Naive B cell (primary cell): ENCODE measurements around the gene PPP1R14C. TPM values are rescaled to one million over a fixed set of nuclear protein-coding genes. Genes with fewer than 3 reads are reported as not detected.
A peak's percentile ranks its signal among the peaks of the same experiment; 100 is the strongest.
"Not testable (repeated sequence)": the region's sequence is repeated elsewhere in the genome, so short reads cannot be mapped to it uniquely, and the experiment has no call there.

ENCODE experiments used
- ATAC-seq, 2 donors: fragments of 150-1000 bp; cut with Tn5 transposase; 2 replicates each; pipeline ENCODE4 v1.10.0; 2021; ENCODE audit warnings: low read depth in 2 of 2, mild to moderate bottlenecking in 2 of 2, moderate library complexity in 2 of 2
- DNase-seq: peaks from one replicate; pipeline ENCODE4 v3.0.0; 2022
- H3K27ac Mint-ChIP-seq, 6 donors: one replicate each; pipeline ENCODE4 v1.8.0; 2020 to 2022; ENCODE audit warnings: mild to moderate bottlenecking in 6 of 6, mixed read lengths in 6 of 6, moderate library complexity in 5 of 6, inconsistent platforms in 2 of 6
- H3K27me3 Mint-ChIP-seq, 3 donors: one replicate each; pipeline ENCODE4 v1.8.0; 2021 to 2022; ENCODE audit warnings: mixed read lengths in 3 of 3, mild to moderate bottlenecking in 1 of 3
- H3K36me3 Mint-ChIP-seq, 2 donors: one replicate each; pipeline ENCODE4 v1.8.0; 2020 to 2022; ENCODE audit warnings: mixed read lengths in 2 of 2, inconsistent platforms in 1 of 2, mild to moderate bottlenecking in 1 of 2
- H3K4me1 Mint-ChIP-seq, 3 donors: one replicate each; pipeline ENCODE4 v1.8.0; 2020 to 2022; ENCODE audit warnings: mixed read lengths in 3 of 3, inconsistent platforms in 1 of 3, mild to moderate bottlenecking in 1 of 3, moderate library complexity in 1 of 3
- H3K4me3 Mint-ChIP-seq, 8 donors: one replicate each; pipeline ENCODE4 v1.8.0; 2020 to 2022; ENCODE audit warnings: mild to moderate bottlenecking in 8 of 8, mixed read lengths in 8 of 8, moderate library complexity in 8 of 8, inconsistent platforms in 2 of 8
- H3K9me3 Mint-ChIP-seq, 7 donors: one replicate each; pipeline ENCODE4 v1.8.0; 2020 to 2022; ENCODE audit warnings: mixed read lengths in 7 of 7, mild to moderate bottlenecking in 5 of 7, inconsistent platforms in 2 of 7, moderate library complexity in 1 of 7
- polyA plus RNA-seq, 6 donors: library from polyadenylated mRNA; unstranded; fragments of 300-500 nt; fragmentation: Illumina TruSeq; gene quantifications; one replicate each; pipeline ENCODE4 v1.2.3, GENCODE V29; 2021; ENCODE audit warnings: low read depth in 6 of 6

PPP1R14C gene
- polyA plus RNA-seq, 6 donors from 2014 or later = 0.22 TPM; not detected in 5

DNA sequence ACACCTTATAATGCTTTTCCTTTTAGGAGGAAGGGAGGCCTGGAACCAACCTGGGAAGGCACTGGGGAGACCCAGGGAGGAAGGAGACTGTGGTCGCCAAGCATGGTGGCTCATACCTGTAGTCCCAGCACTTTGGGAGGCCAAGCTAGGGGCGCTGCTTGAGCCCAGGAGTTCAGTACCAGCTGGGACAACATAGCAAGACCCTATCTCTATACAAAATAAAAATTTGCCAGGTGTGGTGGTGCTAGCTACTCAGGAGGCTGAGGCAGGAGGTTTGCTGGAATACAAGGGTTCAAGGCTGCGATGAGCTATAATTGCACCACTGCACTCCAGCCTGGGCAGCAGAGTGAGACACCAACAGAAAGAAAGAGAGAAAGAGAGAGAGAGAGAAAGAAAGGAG is 36.2 kb downstream of the PPP1R14C start:
- Mint-ChIP-seq H3K9me3 (no peaks in the 10 kb centered on the region), H3K36me3 (no peaks in the 10 kb centered on the region), H3K4me3 (no peak overlapping the region), H3K27me3 (peaks cover 0 to 5% (median 0%) of the 10 kb centered on the region in 3 donors), H3K27ac (no peak overlapping the region), H3K4me1 (peaks cover 9 to 29% (median 27%) of the 10 kb centered on the region in 3 donors)
- DNase-seq (no peak), ATAC-seq (no peak)

DNA sequence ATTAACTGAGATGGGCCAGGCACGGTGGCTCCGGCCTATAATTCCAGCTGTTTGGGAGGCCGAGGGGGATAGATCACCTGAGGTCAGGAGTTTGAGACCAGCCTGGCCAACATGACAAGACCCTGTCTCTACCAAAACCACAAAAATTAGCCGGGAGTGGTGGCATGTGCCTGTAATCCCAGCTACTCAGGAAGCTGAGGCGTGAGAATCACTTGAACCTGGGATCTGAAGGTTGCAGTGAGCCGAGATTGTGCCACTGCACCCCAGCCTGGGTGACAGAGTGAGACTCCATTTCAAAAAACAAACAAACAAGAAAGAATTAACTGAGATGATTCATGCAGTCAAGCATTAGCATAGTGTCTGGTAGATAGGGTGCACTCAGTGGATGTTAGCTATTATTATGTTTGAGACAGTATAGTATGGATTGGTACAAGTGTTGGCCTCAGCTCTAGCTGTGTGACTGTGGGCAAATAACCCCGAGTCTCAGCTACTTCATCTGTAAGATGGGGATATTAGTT is 37.1 kb downstream of the PPP1R14C start:
- H3K9me3 Mint-ChIP-seq, H3K4me3 Mint-ChIP-seq, H3K27me3 Mint-ChIP-seq, H3K27ac Mint-ChIP-seq, ATAC-seq, DNase-seq, H3K36me3 Mint-ChIP-seq: not testable (repeated sequence)
- H3K4me1 Mint-ChIP-seq = peaks cover 18 to 38% (median 37%) of the 10 kb centered on the region in 3 donors

DNA sequence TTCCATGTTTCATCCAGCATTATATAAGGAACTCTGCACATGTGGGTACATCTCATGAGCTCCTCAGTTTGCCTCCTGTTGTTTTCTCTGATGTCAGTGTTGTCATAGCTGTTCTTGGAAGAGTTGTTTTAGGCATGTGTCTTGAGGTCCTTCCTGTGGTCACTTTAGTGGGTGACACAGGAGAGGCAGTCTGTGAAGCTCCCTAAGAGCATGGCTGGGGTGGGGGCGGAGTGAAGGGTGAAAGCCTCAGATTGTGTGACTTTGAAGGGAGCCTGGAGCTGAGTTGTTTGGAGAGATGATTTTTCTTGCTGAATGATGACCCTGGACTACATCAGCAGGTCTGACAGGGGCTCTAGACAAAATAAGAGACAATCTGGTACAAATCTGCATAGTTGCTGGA is 37.7 kb downstream of the PPP1R14C start:
- DNase-seq = no peak
- Mint-ChIP-seq H3K27ac (peak overlapping the region in 1 of 6 donors; percentile 88), H3K9me3 (no peaks in the 10 kb centered on the region), H3K27me3 (peaks cover 0 to 5% (median 0%) of the 10 kb centered on the region in 3 donors), H3K4me3 (peak overlapping the region in 1 of 8 donors; percentile 71), H3K4me1 (peaks cover 23 to 44% (median 42%) of the 10 kb centered on the region in 3 donors), H3K36me3 (no peaks in the 10 kb centered on the region)
- ATAC-seq = no peak

DNA sequence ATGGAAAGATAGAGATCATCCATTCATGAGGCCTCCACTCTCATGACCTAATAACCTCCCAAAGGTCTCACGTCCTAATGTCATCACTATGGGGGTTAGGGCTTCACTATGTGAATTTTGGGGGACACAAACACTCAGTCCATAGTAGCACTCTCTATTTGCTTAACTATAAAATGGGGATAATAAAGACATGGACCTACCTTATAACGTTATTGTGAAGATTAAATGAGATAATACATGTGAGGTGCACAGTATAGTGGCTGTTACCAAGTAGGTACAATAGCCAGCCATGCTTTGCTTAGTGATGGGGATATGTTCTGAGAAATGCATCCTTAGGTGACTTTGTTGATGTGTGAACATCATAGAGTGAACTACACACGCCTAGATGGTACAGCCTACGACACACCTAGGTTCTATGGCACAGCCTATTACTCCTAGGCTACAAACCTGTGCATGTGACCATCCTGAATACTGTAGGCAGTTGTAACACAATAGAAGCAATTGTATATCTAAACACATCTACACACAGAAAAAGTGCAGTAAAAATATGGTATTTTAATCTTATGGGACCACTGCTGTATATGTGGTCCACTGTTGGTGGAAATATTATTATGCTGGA is 39.7 kb downstream of the PPP1R14C start:
- Mint-ChIP-seq H3K4me3 (peak overlapping the region in 4 of 8 donors; percentile 51 to 74 (median 72)), H3K9me3 (peaks cover 0 to 3% (median 0%) of the 10 kb centered on the region in 7 donors), H3K27ac (peak overlapping the region in 2 of 6 donors; percentile 75 to 80), H3K36me3 (no peaks in the 10 kb centered on the region), H3K4me1 (peaks cover 32 to 57% (median 56%) of the 10 kb centered on the region in 3 donors), H3K27me3 (peaks cover 0 to 5% (median 0%) of the 10 kb centered on the region in 3 donors)
- DNase-seq (no peak), ATAC-seq (no peak)

DNA sequence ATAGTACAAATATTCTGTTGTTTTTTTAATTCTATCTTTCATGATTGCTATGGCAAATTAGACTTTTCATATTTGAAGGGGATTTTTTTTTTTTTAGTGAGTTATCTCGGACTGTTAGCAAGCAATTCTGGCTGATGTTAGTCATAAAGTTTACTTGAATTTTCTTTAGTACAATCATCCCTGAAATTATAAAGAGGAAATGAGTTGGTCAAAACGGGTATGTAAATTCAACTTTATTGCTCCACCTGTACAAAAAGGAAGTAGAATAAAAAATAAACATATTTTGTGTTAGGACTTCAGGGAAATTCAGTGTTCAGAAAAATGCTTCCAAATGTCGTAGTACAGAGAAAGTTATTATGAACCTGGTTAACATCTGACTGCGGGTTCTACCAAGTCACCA is 40.3 kb downstream of the PPP1R14C start:
- Mint-ChIP-seq H3K9me3 (peaks cover 0 to 3% (median 0%) of the 10 kb centered on the region in 7 donors), H3K27ac (peak overlapping the region in 3 of 6 donors; percentile 29 to 80 (median 75)), H3K4me3 (peak overlapping the region in 7 of 8 donors; percentile 16 to 74 (median 62)), H3K4me1 (peaks cover 32 to 57% (median 56%) of the 10 kb centered on the region in 3 donors), H3K27me3 (peaks cover 0 to 5% (median 0%) of the 10 kb centered on the region in 3 donors), H3K36me3 (no peaks in the 10 kb centered on the region)
- DNase-seq (peak; percentile 11), ATAC-seq (peak in 1 of 2 donors; percentile 12)

DNA sequence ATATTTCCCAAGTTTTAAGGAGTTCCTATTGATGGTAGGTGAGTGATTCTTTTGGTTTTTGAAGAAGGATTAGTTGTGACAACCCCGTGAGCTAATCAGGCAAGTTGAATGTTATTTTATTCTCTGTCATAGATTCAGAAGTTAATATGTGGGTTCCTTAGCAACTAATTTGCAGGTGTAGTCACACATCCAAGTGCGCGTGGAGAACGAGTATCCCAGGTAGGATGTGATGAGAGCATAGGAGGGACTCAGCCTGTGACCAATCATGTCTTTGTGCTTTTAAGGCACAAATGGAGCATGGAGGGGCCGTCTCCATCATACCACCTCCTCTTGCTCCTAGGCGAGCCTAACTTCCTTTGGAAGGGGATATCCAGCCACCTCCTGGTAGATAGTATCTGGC is 41.1 kb downstream of the PPP1R14C start:
- Mint-ChIP-seq H3K4me3 (peak overlapping the region in 4 of 8 donors; percentile 51 to 74 (median 68)), H3K27me3 (peaks cover 0 to 4% (median 0%) of the 10 kb centered on the region in 3 donors), H3K4me1 (peaks cover 32 to 57% (median 56%) of the 10 kb centered on the region in 3 donors), H3K9me3 (peaks cover 0 to 3% (median 0%) of the 10 kb centered on the region in 7 donors), H3K36me3 (no peaks in the 10 kb centered on the region), H3K27ac (peak overlapping the region in 3 of 6 donors; percentile 70 to 80 (median 75))
- ATAC-seq (no peak), DNase-seq (no peak)

DNA sequence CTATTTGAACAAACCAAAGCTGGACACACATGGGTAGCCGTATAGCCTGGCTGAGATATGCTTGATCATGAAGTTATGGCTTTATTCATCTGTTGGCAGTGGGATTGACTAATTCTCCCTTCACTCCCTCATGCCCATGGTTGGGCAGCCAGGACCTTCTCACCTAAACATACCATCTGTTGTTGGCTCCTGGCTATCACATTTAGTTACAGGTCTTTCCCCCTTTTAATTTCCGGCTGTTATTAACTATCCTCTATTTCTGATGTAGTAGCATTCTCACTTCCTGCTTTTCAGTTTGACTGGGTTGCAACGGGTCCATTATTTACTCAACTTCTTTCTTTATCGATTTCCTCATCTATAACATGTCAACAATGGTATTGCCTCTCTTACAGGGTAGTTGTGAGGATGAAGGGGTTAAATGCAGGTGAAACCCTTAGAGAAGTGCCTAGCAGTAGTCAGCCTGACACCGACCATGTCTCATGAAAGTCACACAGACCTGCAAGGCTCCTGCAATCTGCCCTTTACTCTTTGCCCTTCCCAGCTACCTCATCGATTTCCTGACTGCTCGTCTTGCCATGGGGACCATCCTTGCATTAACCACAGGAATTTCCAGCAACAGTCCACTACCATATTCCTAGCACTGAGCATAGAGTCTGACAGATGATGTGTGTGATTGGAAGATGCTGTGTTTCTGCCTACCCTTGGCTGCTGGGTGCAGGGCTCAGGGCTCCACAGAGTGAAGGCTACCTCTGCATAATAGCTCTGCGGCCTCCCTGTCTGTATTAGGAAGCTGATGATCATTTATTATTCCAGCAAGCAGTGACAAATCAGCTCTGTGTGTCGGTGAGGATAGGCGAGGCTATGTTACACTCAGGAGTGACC is 42.2 kb downstream of the PPP1R14C start:
- no peaks in the 10 kb centered on the region for H3K27me3 Mint-ChIP-seq
- peak; percentile 82 for ATAC-seq
- peak; percentile 24 for DNase-seq
- H3K4me3 Mint-ChIP-seq = peak overlapping the region in 7 of 8 donors; percentile 48 to 81 (median 58)
- peak overlapping the region; percentile 79 to 89 (median 82) for H3K27ac Mint-ChIP-seq
- no peaks in the 10 kb centered on the region for H3K36me3 Mint-ChIP-seq
- H3K9me3 Mint-ChIP-seq = peaks cover 0 to 3% (median 0%) of the 10 kb centered on the region in 7 donors
- H3K4me1 Mint-ChIP-seq = peaks cover 34 to 58% (median 56%) of the 10 kb centered on the region in 3 donors

DNA sequence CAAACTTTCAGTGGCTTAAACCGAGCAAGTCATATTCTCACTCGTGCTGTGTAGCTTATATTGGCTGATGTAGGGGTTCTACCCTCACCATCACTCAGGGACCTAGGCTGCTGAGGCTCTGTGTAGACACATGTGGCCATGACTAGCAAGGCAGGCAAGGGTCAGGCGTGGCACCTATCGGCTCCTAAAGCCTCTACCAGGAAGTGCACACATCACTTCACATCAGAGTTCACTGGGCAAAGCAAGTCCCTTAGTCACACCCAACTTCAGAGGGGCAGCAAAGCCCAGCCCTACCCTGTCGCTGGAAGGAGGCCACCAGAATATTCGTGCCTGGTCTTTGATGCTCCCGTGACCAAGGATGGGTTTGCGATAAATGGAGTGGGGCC is 42.9 kb downstream of the PPP1R14C start:
- peaks cover 36 to 54% (median 51%) of the 10 kb centered on the region in 3 donors for H3K4me1 Mint-ChIP-seq
- no peaks in the 10 kb centered on the region for H3K36me3 Mint-ChIP-seq
- peak in 1 of 2 donors; percentile 20 for ATAC-seq
- peaks cover 0 to 3% (median 0%) of the 10 kb centered on the region in 7 donors for H3K9me3 Mint-ChIP-seq
- H3K27ac Mint-ChIP-seq = peak overlapping the region in 4 of 6 donors; percentile 31 to 85 (median 68)
- DNase-seq = no peak
- H3K27me3 Mint-ChIP-seq = no peaks in the 10 kb centered on the region
- peak overlapping the region in 5 of 8 donors; percentile 48 to 81 (median 58) for H3K4me3 Mint-ChIP-seq

DNA sequence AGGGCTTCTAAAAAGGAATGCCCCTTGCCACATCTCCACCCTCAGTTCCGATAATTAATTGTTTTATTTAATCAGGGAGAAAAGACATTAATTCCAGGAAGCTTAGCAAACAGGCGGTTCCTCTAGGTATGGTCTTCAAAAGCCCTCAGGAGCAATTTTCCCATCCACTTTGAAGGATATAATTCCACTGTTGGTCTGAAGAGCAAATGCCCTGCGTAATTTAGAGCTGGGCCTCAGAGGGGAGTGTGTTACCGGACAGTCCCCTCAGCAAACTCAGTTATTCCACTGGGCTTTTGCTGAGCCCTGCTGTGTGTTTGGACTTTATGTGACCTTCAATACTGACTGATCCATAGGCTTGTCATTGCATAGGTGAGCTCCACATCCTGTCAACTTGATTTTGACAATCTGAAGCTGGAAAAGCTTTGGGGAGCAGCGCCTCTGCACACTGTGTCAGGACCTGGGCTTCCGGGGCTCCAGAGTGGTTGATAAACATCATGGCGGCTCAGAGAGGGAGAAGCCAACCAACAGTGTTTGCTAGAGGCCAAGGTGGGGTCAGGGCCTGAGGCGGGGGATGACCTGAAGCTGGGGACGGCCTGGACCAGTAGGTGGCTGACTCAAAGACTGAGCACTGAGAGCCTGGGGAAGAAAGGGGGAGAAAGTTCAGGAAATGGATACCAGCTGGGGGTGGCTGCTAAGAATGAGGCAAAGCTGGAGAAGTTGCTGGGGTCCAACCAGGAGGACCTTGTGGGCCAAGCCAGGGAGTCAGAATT is 43.5 kb downstream of the PPP1R14C start:
- Mint-ChIP-seq H3K4me3 (peak overlapping the region in 2 of 8 donors; percentile 56 to 58), H3K4me1 (peaks cover 36 to 50% (median 46%) of the 10 kb centered on the region in 3 donors), H3K36me3 (no peaks in the 10 kb centered on the region), H3K9me3 (peaks cover 0 to 3% (median 0%) of the 10 kb centered on the region in 7 donors), H3K27ac (peak overlapping the region in 5 of 6 donors; percentile 6 to 84 (median 69)), H3K27me3 (peaks cover 0 to under 1% (median 0%) of the 10 kb centered on the region in 3 donors)
- ATAC-seq (no peak), DNase-seq (no peak)

DNA sequence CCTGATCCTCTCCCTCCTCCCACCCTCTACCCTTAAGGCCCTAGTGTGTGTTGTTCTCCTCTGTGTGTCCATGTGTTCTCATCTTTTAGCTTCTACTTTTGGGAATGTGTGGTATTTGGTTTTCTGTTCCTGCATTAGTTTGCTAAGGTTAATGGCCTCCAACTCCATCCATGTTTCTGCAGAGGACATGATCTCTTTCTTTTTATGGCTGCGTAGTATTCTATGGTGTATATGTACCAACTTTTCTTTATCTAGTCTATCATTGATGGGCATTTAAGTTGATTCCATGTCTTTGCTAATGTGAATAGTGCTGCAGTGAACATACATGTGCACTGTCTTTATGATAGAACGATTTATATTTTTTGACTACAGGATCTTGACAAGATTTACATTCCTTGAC is 44.6 kb downstream of the PPP1R14C start:
- not testable (repeated sequence) for H3K9me3 Mint-ChIP-seq, DNase-seq, H3K4me3 Mint-ChIP-seq, H3K27me3 Mint-ChIP-seq, H3K36me3 Mint-ChIP-seq, ATAC-seq
- Mint-ChIP-seq H3K27ac (peak overlapping the region in 2 of 6 donors; percentile 10), H3K4me1 (peaks cover 34 to 47% (median 44%) of the 10 kb centered on the region in 3 donors)

DNA sequence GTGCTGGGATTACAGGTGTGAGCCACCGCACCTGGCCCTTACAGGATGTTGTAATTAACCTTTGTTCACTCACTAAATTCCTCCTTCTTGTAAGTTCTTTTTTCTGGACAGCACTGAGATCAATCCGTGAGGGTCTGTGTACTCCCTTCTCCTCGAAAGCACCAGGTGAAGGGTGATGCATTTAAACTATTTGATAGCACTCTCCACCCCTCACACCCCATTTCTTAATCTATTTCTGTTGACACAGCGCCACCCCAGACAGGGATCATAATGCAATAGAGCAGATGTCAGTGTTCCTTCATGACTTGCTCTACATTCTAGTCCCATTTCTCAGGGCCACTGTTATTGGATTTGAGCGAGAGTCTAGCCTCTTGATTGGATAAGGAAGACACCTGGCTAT is 46.3 kb downstream of the PPP1R14C start:
- peak overlapping the region in 1 of 6 donors; percentile 76 for H3K27ac Mint-ChIP-seq
- ATAC-seq (no peak), DNase-seq (no peak)
- peaks cover 0 to 12% (median 9%) of the 10 kb centered on the region in 3 donors for H3K27me3 Mint-ChIP-seq
- H3K4me1 Mint-ChIP-seq = peaks cover 26 to 30% (median 27%) of the 10 kb centered on the region in 3 donors
- H3K4me3 Mint-ChIP-seq = no peak overlapping the region
- H3K36me3 Mint-ChIP-seq = peaks cover 0 to 8% of the 10 kb centered on the region in 2 donors
- H3K9me3 Mint-ChIP-seq = peaks cover 0 to 7% (median 0%) of the 10 kb centered on the region in 7 donors

DNA sequence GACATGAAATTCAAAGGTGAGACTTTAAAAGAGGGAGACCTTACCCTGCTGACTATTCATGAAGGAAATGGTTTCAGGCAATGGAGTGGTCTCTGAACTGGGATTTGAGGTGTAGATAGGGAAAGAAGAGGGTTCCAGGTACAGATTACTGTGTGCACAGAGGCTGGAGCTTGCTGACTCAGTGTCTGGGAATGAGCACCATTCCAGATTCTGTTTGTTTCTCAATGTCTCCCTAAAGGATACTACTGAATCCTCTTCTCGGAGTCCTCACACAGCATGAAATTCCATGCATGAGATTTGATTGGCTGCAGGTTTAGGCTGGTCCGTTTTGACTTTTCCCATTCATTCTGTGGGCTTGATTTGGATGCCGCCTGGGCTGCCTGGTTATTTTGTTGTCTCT is 49.0 kb downstream of the PPP1R14C start:
- peaks cover 13 to 19% (median 17%) of the 10 kb centered on the region in 3 donors for H3K4me1 Mint-ChIP-seq
- H3K4me3 Mint-ChIP-seq = no peak overlapping the region
- peaks cover 0 to 12% (median 9%) of the 10 kb centered on the region in 3 donors for H3K27me3 Mint-ChIP-seq
- ATAC-seq = no peak
- H3K27ac Mint-ChIP-seq = no peak overlapping the region
- H3K36me3 Mint-ChIP-seq = peaks cover 0 to 8% of the 10 kb centered on the region in 2 donors
- DNase-seq = no peak
- peaks cover 0 to 8% (median 0%) of the 10 kb centered on the region in 7 donors for H3K9me3 Mint-ChIP-seq
